Keratinocyte (primary cell): ENCODE data around the gene ETFRF1. TPM values are rescaled to one million over a fixed set of nuclear protein-coding genes. Genes with fewer than 3 reads are reported as not detected.

Experiments used
- DNase-seq: peaks from one replicate; pipeline ENCODE4 v3.0.0-alpha.2; 2011; ENCODE audit warnings: low read depth, missing footprints, low spot score
- FAIRE-seq: peaks from 2 replicates; lab custom pipeline; 2011; peaks lifted over from hg19 to GRCh38; lab: Jason Lieb, UNC
- H2AFZ ChIP-seq: 2 replicates; pipeline ENCODE4 v1.6.0; 2012; ENCODE audit warnings: low read length, control low read depth, inconsistent platforms; ENCODE audit not compliant: control insufficient read depth
- H3K27ac ChIP-seq: 2 replicates; pipeline ENCODE4 v1.5.1; 2011; ENCODE audit warnings: low read length; ENCODE audit not compliant: control insufficient read depth, insufficient read depth
- H3K27me3 ChIP-seq: 3 replicates; pipeline ENCODE4 v1.6.0; 2011; ENCODE audit warnings: low read length; ENCODE audit not compliant: control insufficient read depth, insufficient read depth; ENCODE audit errors: extremely low read depth
- H3K36me3 ChIP-seq, 2 experiments: 2 replicates in 1 of 2; 3 replicates in 1 of 2; pipeline ENCODE4 v1.5.1; 2011; ENCODE audit warnings: low read length in 2 of 2, mild to moderate bottlenecking in 1 of 2; ENCODE audit not compliant: control insufficient read depth in 2 of 2, insufficient read depth in 2 of 2; ENCODE audit errors: extremely low read depth in 1 of 2
- H3K4me1 ChIP-seq: 3 replicates; pipeline ENCODE4 v1.5.1; 2011; ENCODE audit warnings: low read length; ENCODE audit not compliant: control insufficient read depth, insufficient read depth; ENCODE audit errors: extremely low read depth
- H3K4me2 ChIP-seq: 3 replicates; pipeline ENCODE4 v1.6.0; 2011; ENCODE audit warnings: low read depth, low read length; ENCODE audit not compliant: control insufficient read depth, insufficient read depth; ENCODE audit errors: extremely low read depth
- H3K4me3 ChIP-seq, 3 experiments: fragments of 200-600 bp in 1 of 3; sonication (generic) in 1 of 3; 2 replicates in 2 of 3; 3 replicates in 1 of 3; pipeline ENCODE4 v1.5.1; 2011 to 2016; ENCODE audit warnings: low read length in 3 of 3, mild to moderate bottlenecking in 3 of 3, control low read depth in 2 of 3, inconsistent platforms in 1 of 3, low read depth in 1 of 3, mixed read lengths in 1 of 3, mixed run types in 1 of 3, moderate library complexity in 1 of 3; ENCODE audit not compliant: control insufficient read depth in 2 of 3, insufficient read depth in 2 of 3; ENCODE audit errors: extremely low read depth in 1 of 3
- H3K79me2 ChIP-seq: 2 replicates; pipeline ENCODE4 v1.6.0; 2012; ENCODE audit warnings: low read length; ENCODE audit not compliant: control insufficient read depth, insufficient read depth
- H3K9ac ChIP-seq: 3 replicates; pipeline ENCODE4 v1.6.0; 2011; ENCODE audit warnings: low read length; ENCODE audit not compliant: control insufficient read depth, insufficient read depth; ENCODE audit errors: extremely low read depth
- H3K9me1 ChIP-seq: 3 replicates; pipeline ENCODE4 v1.6.0; 2011; ENCODE audit warnings: low read length; ENCODE audit not compliant: control insufficient read depth, insufficient read depth; ENCODE audit errors: extremely low read depth
- H3K9me3 ChIP-seq: 2 replicates; pipeline ENCODE4 v1.5.1; 2012; ENCODE audit warnings: low read depth, low read length; ENCODE audit not compliant: control insufficient read depth
- H4K20me1 ChIP-seq: 3 replicates; pipeline ENCODE4 v1.6.0; 2011; ENCODE audit warnings: low read length; ENCODE audit not compliant: control insufficient read depth, insufficient read depth; ENCODE audit errors: extremely low read depth
- EZH2 ChIP-seq: IDR thresholded peaks from one replicate; pipeline ENCODE4 v1.6.1; 2012; ENCODE audit warnings: inconsistent platforms, mild to moderate bottlenecking, low read length, moderate library complexity
- dilution Hi-C: fragments of 300-500 bp; cut with MboI; formaldehyde crosslinking; loops from one replicate; pipeline ENCODE4 v1.7.0; 2020; ENCODE audit warnings: low sequenced_read_pairs; ENCODE audit not compliant: extremely low pct_ligation_motif_present
- polyA plus RNA-seq, 5 experiments: library from polyadenylated mRNA; depleted of rRNA in 3 of 5; stranded (reverse) in 3 of 5; stranded (forward) in 1 of 5; unstranded in 1 of 5; fragments of >200 nt; gene quantifications; 1 replicate in 1 of 5; 2 replicates in 3 of 5; 3 replicates in 1 of 5; pipeline versions ENCODE4 v1.2.1 to v1.2.3, GENCODE V29; 2011 to 2012; ENCODE audit warnings: missing spikeins in 2 of 5, low read depth in 1 of 5, low replicate concordance in 1 of 5
- TF ChIP-seq, protein P1 (sequence below), 3 experiments: IDR thresholded peaks in 1 of 3; conservative IDR thresholded peaks in 1 of 3; optimal IDR thresholded peaks in 1 of 3; 2 replicates in 2 of 3; 3 replicates in 1 of 3; pipeline versions ENCODE3 to v1.5.1; 2011; ENCODE audit warnings: low read length in 3 of 3, mild to moderate bottlenecking in 3 of 3, moderate library complexity in 2 of 3, control low read depth in 1 of 3, inconsistent platforms in 1 of 3; ENCODE audit not compliant: insufficient read depth in 2 of 3; ENCODE audit errors: extremely low read depth in 1 of 3

The ETFRF1 gene
- polyA plus RNA-seq, 1 donor (not counting 4 experiments of a cell fraction or from before 2014, with no cell fraction given) = 13.6 TPM

DNA sequence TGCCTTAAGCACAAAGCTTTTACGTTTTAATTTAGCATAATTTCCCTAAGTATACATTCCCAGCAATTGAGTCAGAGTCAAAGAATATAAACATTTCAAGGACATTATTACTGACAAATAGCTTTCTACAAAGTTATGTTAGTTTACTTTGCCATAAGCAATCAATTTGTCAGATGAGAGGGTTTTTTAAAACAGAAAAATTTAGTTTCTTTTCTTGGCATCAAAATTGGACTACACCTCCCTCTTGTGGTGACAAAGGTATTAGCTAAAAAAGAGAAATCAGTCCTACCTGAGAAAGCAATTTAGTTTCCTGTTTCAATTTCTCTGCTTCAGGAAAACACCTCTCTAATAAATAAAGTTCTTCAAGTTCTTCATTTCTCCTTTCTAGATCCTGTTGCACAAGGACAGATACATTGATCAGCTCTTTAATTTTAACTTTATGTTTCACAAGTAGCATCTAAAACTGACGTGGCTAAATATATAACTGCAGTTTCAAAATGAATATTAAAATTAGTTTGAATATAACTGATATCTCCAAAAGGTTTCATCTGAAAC, 39.9 kb upstream of the ETFRF1 start:
- DNase-seq (no peak), FAIRE-seq (no peak)
- TF ChIP-seq, protein P1, sequence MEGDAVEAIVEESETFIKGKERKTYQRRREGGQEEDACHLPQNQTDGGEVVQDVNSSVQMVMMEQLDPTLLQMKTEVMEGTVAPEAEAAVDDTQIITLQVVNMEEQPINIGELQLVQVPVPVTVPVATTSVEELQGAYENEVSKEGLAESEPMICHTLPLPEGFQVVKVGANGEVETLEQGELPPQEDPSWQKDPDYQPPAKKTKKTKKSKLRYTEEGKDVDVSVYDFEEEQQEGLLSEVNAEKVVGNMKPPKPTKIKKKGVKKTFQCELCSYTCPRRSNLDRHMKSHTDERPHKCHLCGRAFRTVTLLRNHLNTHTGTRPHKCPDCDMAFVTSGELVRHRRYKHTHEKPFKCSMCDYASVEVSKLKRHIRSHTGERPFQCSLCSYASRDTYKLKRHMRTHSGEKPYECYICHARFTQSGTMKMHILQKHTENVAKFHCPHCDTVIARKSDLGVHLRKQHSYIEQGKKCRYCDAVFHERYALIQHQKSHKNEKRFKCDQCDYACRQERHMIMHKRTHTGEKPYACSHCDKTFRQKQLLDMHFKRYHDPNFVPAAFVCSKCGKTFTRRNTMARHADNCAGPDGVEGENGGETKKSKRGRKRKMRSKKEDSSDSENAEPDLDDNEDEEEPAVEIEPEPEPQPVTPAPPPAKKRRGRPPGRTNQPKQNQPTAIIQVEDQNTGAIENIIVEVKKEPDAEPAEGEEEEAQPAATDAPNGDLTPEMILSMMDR (optimal IDR thresholded peaks at IDR 0.05 in 1 of 3, IDR thresholded peaks at IDR 0.05 in 1 of 3, conservative IDR thresholded peaks at IDR 0.05 in 1 of 3; ENCODE audit: extremely low read depth in 1 of 3, insufficient read depth in 2 of 3, low read length in 3 of 3) = peak in 2 of 3 experiments; percentile 50 to 60
- TF ChIP-seq EZH2 = no peak
- Histone ChIP-seq H4K20me1 (no peaks in the 10 kb centered on the region), H3K36me3 (no peaks in the 10 kb centered on the region), H3K9ac (no peak overlapping the region), H2AFZ (peak overlapping the region; percentile 59), H3K4me2 (peak overlapping the region; percentile 33), H3K4me3 (no peak overlapping the region), H3K9me3 (no peaks in the 10 kb centered on the region), H3K79me2 (no peaks in the 10 kb centered on the region), H3K27ac (no peak overlapping the region), H3K4me1 (peaks cover 5% of the 10 kb centered on the region), H3K9me1 (no peaks in the 10 kb centered on the region), H3K27me3 (no peaks in the 10 kb centered on the region)
- dilution Hi-C loops = no loop called here

DNA sequence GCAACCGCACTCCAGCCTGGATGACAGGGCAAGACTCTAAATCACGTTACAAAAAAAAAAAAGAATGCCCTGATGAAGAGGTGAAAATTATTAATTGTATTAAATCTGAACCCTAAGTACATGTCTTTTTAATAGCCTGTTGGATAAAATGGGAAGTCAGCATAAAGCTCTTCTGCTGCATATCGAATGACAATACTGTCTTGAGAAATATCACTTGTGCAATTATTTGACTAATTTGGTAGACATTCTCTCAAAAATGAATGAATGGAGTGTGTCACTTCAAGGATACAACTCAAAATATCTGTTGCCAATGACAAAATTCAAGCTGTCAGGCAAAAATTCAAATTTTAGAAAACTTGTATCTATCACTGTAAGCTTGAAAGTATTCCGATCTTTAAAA, 39.0 kb upstream of the ETFRF1 start:
- DNase-seq (no peak), FAIRE-seq (no peak)
- Histone ChIP-seq H3K4me1 (peaks cover 5% of the 10 kb centered on the region), H3K27me3 (no peaks in the 10 kb centered on the region), H2AFZ (no peak overlapping the region), H3K4me3 (no peak overlapping the region), H3K79me2 (no peaks in the 10 kb centered on the region), H3K27ac (no peak overlapping the region), H3K9me1 (no peaks in the 10 kb centered on the region), H4K20me1 (no peaks in the 10 kb centered on the region), H3K9ac (no peak overlapping the region), H3K9me3 (no peaks in the 10 kb centered on the region), H3K4me2 (no peak overlapping the region), H3K36me3 (no peaks in the 10 kb centered on the region)
- no peak for TF ChIP-seq EZH2
- TF ChIP-seq, protein P1 (optimal IDR thresholded peaks at IDR 0.05 in 1 of 3, IDR thresholded peaks at IDR 0.05 in 1 of 3, conservative IDR thresholded peaks at IDR 0.05 in 1 of 3; ENCODE audit: extremely low read depth in 1 of 3, insufficient read depth in 2 of 3, low read length in 3 of 3) = no peak
- dilution Hi-C loops = no loop called here
